Neural cell (in vitro differentiated cells): ENCODE results near the gene GPC5. TPM values are rescaled to one million over a fixed set of nuclear protein-coding genes. Genes with fewer than 3 reads are reported as not detected.

ENCODE experiments used
- H2AFZ ChIP-seq: fragments of 200-600, 300-800 bp; sonication (generic), shearing (Covaris generic); 2 replicates; pipeline ENCODE4 v1.6.0; 2014; ENCODE audit warnings: low read depth, mild to moderate bottlenecking, antibody characterized with exemption, low read length, moderate library complexity
- H3F3A ChIP-seq: fragments of 200-600 bp; shearing (Covaris generic); 2 replicates; pipeline ENCODE4 v1.6.1; 2016; ENCODE audit warnings: mild to moderate bottlenecking, moderate library complexity, mixed read lengths, antibody characterized with exemption, low read length; ENCODE audit not compliant: insufficient read depth, poor library complexity, severe bottlenecking
- H3K27ac ChIP-seq: fragments of 200-600, 300-800 bp; sonication (generic), shearing (Covaris generic); 2 replicates; pipeline ENCODE4 v1.5.1; 2014; ENCODE audit warnings: mild to moderate bottlenecking, low read length, moderate library complexity
- H3K27me3 ChIP-seq: fragments of 300-800, 200-600 bp; sonication (generic), shearing (Covaris generic); 2 replicates; pipeline ENCODE4 v1.6.0; 2014; ENCODE audit warnings: mild to moderate bottlenecking, low read depth, low read length, moderate library complexity; ENCODE audit not compliant: insufficient read depth
- H3K36me3 ChIP-seq: fragments of 300-800, 200-600 bp; sonication (generic), shearing (Covaris generic); 2 replicates; pipeline ENCODE4 v1.5.1; 2014; ENCODE audit warnings: mild to moderate bottlenecking, antibody characterized with exemption, low read length, moderate library complexity; ENCODE audit not compliant: insufficient read depth
- H3K4me2 ChIP-seq: fragments of 300-800, 200-600 bp; sonication (generic), shearing (Covaris generic); 2 replicates; pipeline ENCODE4 v1.6.0; 2014; ENCODE audit warnings: mild to moderate bottlenecking, low read length
- H3K4me3 ChIP-seq: fragments of 300-800, 200-600 bp; sonication (generic), shearing (Covaris generic); 2 replicates; pipeline ENCODE4 v1.5.1; 2014; ENCODE audit warnings: mild to moderate bottlenecking, low read length, moderate library complexity
- H3K79me2 ChIP-seq: fragments of 200-600 bp; shearing (Covaris generic); replicated peaks from 2 replicates; pipeline ENCODE4 v1.6.0; 2014; ENCODE audit warnings: mild to moderate bottlenecking, low read length, moderate library complexity; ENCODE audit not compliant: insufficient read depth
- H3K9ac ChIP-seq: fragments of 300-800, 200-600 bp; sonication (generic), shearing (Covaris generic); 2 replicates; pipeline ENCODE4 v1.6.1; 2016; ENCODE audit warnings: mild to moderate bottlenecking, low read length, mixed read lengths
- H3K9me2 ChIP-seq: fragments of 200-600 bp; shearing (Covaris generic); 2 replicates; pipeline ENCODE4 v1.6.1; 2016; ENCODE audit warnings: mild to moderate bottlenecking, low read length, mixed read lengths; ENCODE audit not compliant: insufficient read depth
- H3K9me3 ChIP-seq: fragments of 200-600, 300-800 bp; sonication (generic), shearing (Covaris generic); 2 replicates; pipeline ENCODE4 v1.6.1; 2016; ENCODE audit warnings: mild to moderate bottlenecking, mixed run types, low read length, moderate library complexity, mixed read lengths
- H4K20me1 ChIP-seq: fragments of 200-600 bp; shearing (Covaris generic); 2 replicates; pipeline ENCODE4 v1.6.1; 2016; ENCODE audit warnings: mild to moderate bottlenecking, mixed run types; ENCODE audit not compliant: insufficient read depth
- CTCF ChIP-seq: fragments of 450-650 bp; IDR thresholded peaks from 2 replicates; pipeline ENCODE4 v1.5.1; 2014; ENCODE audit warnings: antibody characterized with exemption, mild to moderate bottlenecking, moderate library complexity; ENCODE audit not compliant: poor library complexity, severe bottlenecking
- EP300 ChIP-seq: fragments of 450-650 bp; conservative IDR thresholded peaks from 2 replicates; pipeline ENCODE4 v1.6.1; 2014; ENCODE audit warnings: antibody characterized with exemption, mild to moderate bottlenecking, moderate library complexity; ENCODE audit not compliant: poor library complexity, severe bottlenecking
- EZH2 ChIP-seq: fragments of 200-600, 300-800 bp; shearing (Covaris generic), sonication (generic); IDR thresholded peaks from 2 replicates; pipeline ENCODE4 v1.6.1; 2014; ENCODE audit warnings: antibody characterized with exemption, low read length, borderline replicate concordance, mild to moderate bottlenecking; ENCODE audit not compliant: insufficient read depth, poor library complexity, severe bottlenecking
- MXI1 ChIP-seq: fragments of 450-650 bp; conservative IDR thresholded peaks from 2 replicates; pipeline ENCODE4 v1.6.1; 2014; ENCODE audit warnings: antibody characterized with exemption, mild to moderate bottlenecking; ENCODE audit not compliant: poor library complexity, severe bottlenecking
- POLR2AphosphoS5 ChIP-seq: IDR thresholded peaks from 2 replicates; pipeline ENCODE4 v1.6.1; 2012
- RAD21 ChIP-seq: fragments of 450-650 bp; conservative IDR thresholded peaks from 2 replicates; pipeline ENCODE4 v1.6.1; 2014; ENCODE audit warnings: antibody characterized with exemption, mild to moderate bottlenecking, moderate library complexity
- SMC3 ChIP-seq: fragments of 450-650 bp; conservative IDR thresholded peaks from 2 replicates; pipeline ENCODE4 v1.6.1; 2014; ENCODE audit warnings: antibody characterized with exemption, mild to moderate bottlenecking, moderate library complexity; ENCODE audit not compliant: poor library complexity
- TAF1 ChIP-seq: IDR thresholded peaks from 2 replicates; pipeline ENCODE4 v1.6.1; 2012; ENCODE audit warnings: low read depth
- polyA plus RNA-seq: library from polyadenylated mRNA; depleted of rRNA; stranded (reverse); fragments of >200 nt; gene quantifications from 2 replicates; pipeline ENCODE4 v1.2.3, GENCODE V29; 2014
- TF ChIP-seq, protein P1 (sequence below): IDR thresholded peaks from 2 replicates; pipeline ENCODE4 v1.6.1; 2012; ENCODE audit warnings: borderline replicate concordance

Gene GPC5
- polyA plus RNA-seq, 1 donor from 2014 or later: 5.0 TPM

GRCh38 chr13:92804346-92804745 is 1405.9 kb downstream of the GPC5 start:
- no peaks in the 10 kb centered on the region for H3K79me2 ChIP-seq
- no peaks in the 10 kb centered on the region for H3F3A ChIP-seq
- H3K4me3 ChIP-seq: no peak overlapping the region
- no peak overlapping the region for H2AFZ ChIP-seq
- H3K36me3 ChIP-seq: no peaks in the 10 kb centered on the region
- no peaks in the 10 kb centered on the region for H3K9me3 ChIP-seq
- no peaks in the 10 kb centered on the region for H3K27me3 ChIP-seq
- no peaks in the 10 kb centered on the region for H4K20me1 ChIP-seq
- TF ChIP-seq, protein P1, sequence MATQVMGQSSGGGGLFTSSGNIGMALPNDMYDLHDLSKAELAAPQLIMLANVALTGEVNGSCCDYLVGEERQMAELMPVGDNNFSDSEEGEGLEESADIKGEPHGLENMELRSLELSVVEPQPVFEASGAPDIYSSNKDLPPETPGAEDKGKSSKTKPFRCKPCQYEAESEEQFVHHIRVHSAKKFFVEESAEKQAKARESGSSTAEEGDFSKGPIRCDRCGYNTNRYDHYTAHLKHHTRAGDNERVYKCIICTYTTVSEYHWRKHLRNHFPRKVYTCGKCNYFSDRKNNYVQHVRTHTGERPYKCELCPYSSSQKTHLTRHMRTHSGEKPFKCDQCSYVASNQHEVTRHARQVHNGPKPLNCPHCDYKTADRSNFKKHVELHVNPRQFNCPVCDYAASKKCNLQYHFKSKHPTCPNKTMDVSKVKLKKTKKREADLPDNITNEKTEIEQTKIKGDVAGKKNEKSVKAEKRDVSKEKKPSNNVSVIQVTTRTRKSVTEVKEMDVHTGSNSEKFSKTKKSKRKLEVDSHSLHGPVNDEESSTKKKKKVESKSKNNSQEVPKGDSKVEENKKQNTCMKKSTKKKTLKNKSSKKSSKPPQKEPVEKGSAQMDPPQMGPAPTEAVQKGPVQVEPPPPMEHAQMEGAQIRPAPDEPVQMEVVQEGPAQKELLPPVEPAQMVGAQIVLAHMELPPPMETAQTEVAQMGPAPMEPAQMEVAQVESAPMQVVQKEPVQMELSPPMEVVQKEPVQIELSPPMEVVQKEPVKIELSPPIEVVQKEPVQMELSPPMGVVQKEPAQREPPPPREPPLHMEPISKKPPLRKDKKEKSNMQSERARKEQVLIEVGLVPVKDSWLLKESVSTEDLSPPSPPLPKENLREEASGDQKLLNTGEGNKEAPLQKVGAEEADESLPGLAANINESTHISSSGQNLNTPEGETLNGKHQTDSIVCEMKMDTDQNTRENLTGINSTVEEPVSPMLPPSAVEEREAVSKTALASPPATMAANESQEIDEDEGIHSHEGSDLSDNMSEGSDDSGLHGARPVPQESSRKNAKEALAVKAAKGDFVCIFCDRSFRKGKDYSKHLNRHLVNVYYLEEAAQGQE: no peak
- TF ChIP-seq SMC3: no peak
- TF ChIP-seq EP300: no peak
- TF ChIP-seq POLR2AphosphoS5: no peak
- no peak for TF ChIP-seq CTCF
- TF ChIP-seq RAD21: no peak
- no peak for TF ChIP-seq MXI1
- no peak for TF ChIP-seq EZH2
- no peak for TF ChIP-seq TAF1
- no peak overlapping the region for H3K27ac ChIP-seq
- H3K4me2 ChIP-seq: no peak overlapping the region
- no peak overlapping the region for H3K9ac ChIP-seq
- H3K9me2 ChIP-seq: no peaks in the 10 kb centered on the region

- Histone ChIP-seq H2AFZ (no peak overlapping the region), H3K9ac (no peak overlapping the region), H3F3A (no peaks in the 10 kb centered on the region), H3K4me3 (no peak overlapping the region), H3K27ac (no peak overlapping the region), H3K9me3 (no peaks in the 10 kb centered on the region), H3K4me2 (no peak overlapping the region), H3K27me3 (no peaks in the 10 kb centered on the region), H3K9me2 (no peaks in the 10 kb centered on the region), H4K20me1 (no peaks in the 10 kb centered on the region), H3K36me3 (no peaks in the 10 kb centered on the region), H3K79me2 (no peaks in the 10 kb centered on the region)
- TF ChIP-seq EZH2: no peak
- no peak for TF ChIP-seq CTCF
- no peak for TF ChIP-seq RAD21
- no peak for TF ChIP-seq EP300
- no peak for TF ChIP-seq POLR2AphosphoS5
- no peak for TF ChIP-seq MXI1
- TF ChIP-seq, protein P1: no peak
- TF ChIP-seq SMC3: no peak
- no peak for TF ChIP-seq TAF1
These were observed 1406.5 kb downstream of the GPC5 start for GRCh38 chr13:92804926-92805325.
